Smooth muscle cell (in vitro differentiated cells): ENCODE results near the gene MGAT5B. TPM values are rescaled to one million over a fixed set of nuclear protein-coding genes. Genes with fewer than 3 reads are reported as not detected.

Experiments
- DNase-seq: peaks from one replicate; lab custom pipeline; 2025; ENCODE audit not compliant: unreplicated experiment; lab: John Stamatoyannopoulos, UW
- H2AFZ ChIP-seq: fragments of 200-600 bp; sonication (generic); 2 replicates; pipeline ENCODE4 v1.6.0; 2016; ENCODE audit warnings: antibody characterized with exemption, low read depth, mild to moderate bottlenecking
- H3F3A ChIP-seq: fragments of 200-600 bp; sonication (generic); 2 replicates; pipeline ENCODE4 v1.6.0; 2017; ENCODE audit warnings: antibody characterized with exemption, low read depth
- H3K27ac ChIP-seq: fragments of 200-600 bp; sonication (generic); 2 replicates; pipeline ENCODE4 v1.5.1; 2016; ENCODE audit warnings: low read depth, mild to moderate bottlenecking
- H3K27me3 ChIP-seq: fragments of 200-600 bp; sonication (generic); 2 replicates; pipeline ENCODE4 v1.6.1; 2016; ENCODE audit warnings: low read depth, mild to moderate bottlenecking
- H3K36me3 ChIP-seq: fragments of 200-600 bp; sonication (generic); 2 replicates; pipeline ENCODE4 v1.5.1; 2016; ENCODE audit warnings: low read depth
- H3K4me1 ChIP-seq: fragments of 200-600 bp; sonication (generic); 2 replicates; pipeline ENCODE4 v1.5.1; 2016; ENCODE audit warnings: low read depth
- H3K4me2 ChIP-seq: fragments of 200-600 bp; sonication (generic); 2 replicates; pipeline ENCODE4 v1.6.0; 2016; ENCODE audit warnings: mild to moderate bottlenecking
- H3K4me3 ChIP-seq: fragments of 200-600 bp; sonication (generic); 2 replicates; pipeline ENCODE4 v1.5.1; 2016; ENCODE audit warnings: mild to moderate bottlenecking
- H3K79me2 ChIP-seq: fragments of 200-600 bp; sonication (generic); 2 replicates; pipeline ENCODE4 v1.6.0; 2016; ENCODE audit warnings: low read depth, mild to moderate bottlenecking
- H3K9ac ChIP-seq: fragments of 200-600 bp; sonication (generic); 2 replicates; pipeline ENCODE4 v1.6.0; 2016; ENCODE audit warnings: low read depth
- H3K9me3 ChIP-seq: fragments of 200-600 bp; sonication (generic); replicated peaks from 2 replicates; pipeline ENCODE4 v1.5.1; 2016; ENCODE audit warnings: low read depth
- H4K20me1 ChIP-seq: fragments of 200-600 bp; sonication (generic); 2 replicates; pipeline ENCODE4 v1.6.0; 2016; ENCODE audit warnings: low read depth
- WGBS: methylation state at CpG from one replicate; pipeline ENCODE4 v1.1.7; 2016; ENCODE audit warnings: low lambda C conversion rate; 5-methylcytosine and 5-hydroxymethylcytosine counted together
- polyA plus RNA-seq: library from polyadenylated mRNA; unstranded; fragments of >200 nt; fragmentation: Nextera tagmentation; extraction: Ambion mirVana; gene quantifications from 2 replicates; pipeline ENCODE4 v1.2.1, GENCODE V29; 2016
- total RNA-seq: library from RNA; depleted of rRNA; stranded (reverse); fragments of >200 nt; gene quantifications from 2 replicates; pipeline ENCODE4 v1.2.3, GENCODE V29; 2014
- TF ChIP-seq, protein P1 (sequence below): fragments of 200-600 bp; sonication (generic); IDR thresholded peaks from 2 replicates; pipeline ENCODE4 v1.5.1; 2017; ENCODE audit warnings: borderline replicate concordance, mild to moderate bottlenecking, antibody characterized with exemption; ENCODE audit not compliant: insufficient read depth, poor library complexity, severe bottlenecking

Gene MGAT5B
- total and polyA plus RNA-seq, 2 experiments from 2014 or later, result 0.78 to 7.6 TPM

DNA sequence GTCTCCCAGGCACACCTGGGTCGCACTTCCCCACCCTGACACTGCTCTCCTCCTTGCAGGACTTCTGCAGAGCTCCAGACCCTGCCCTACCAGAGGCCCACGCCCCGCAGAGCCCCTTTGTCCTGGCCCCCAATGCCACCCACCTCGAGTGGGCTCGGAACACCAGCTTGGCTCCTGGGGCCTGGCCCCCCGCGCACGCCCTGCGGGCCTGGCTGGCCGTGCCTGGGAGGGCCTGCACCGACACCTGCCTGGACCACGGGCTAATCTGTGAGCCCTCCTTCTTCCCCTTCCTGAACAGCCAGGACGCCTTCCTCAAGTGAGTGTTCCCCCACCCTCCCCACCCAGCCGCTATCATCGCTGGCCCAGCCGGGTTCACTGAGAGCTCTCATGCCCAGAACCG is 79.6 kb downstream of the MGAT5B start:
- H4K20me1 ChIP-seq, result no peaks in the 10 kb centered on the region
- H3K27ac ChIP-seq, result no peak overlapping the region
- no peaks in the 10 kb centered on the region for H3K9me3 ChIP-seq
- TF ChIP-seq, protein P1, sequence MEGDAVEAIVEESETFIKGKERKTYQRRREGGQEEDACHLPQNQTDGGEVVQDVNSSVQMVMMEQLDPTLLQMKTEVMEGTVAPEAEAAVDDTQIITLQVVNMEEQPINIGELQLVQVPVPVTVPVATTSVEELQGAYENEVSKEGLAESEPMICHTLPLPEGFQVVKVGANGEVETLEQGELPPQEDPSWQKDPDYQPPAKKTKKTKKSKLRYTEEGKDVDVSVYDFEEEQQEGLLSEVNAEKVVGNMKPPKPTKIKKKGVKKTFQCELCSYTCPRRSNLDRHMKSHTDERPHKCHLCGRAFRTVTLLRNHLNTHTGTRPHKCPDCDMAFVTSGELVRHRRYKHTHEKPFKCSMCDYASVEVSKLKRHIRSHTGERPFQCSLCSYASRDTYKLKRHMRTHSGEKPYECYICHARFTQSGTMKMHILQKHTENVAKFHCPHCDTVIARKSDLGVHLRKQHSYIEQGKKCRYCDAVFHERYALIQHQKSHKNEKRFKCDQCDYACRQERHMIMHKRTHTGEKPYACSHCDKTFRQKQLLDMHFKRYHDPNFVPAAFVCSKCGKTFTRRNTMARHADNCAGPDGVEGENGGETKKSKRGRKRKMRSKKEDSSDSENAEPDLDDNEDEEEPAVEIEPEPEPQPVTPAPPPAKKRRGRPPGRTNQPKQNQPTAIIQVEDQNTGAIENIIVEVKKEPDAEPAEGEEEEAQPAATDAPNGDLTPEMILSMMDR, result no peak
- H3F3A ChIP-seq, result no peaks in the 10 kb centered on the region
- H2AFZ ChIP-seq, result no peak overlapping the region
- WGBS, result 97% methylated on average over 10 of the region's 17 CpGs
- no peak overlapping the region for H3K9ac ChIP-seq
- H3K4me3 ChIP-seq, result no peak overlapping the region
- H3K79me2 ChIP-seq, result no peaks in the 10 kb centered on the region
- no peak overlapping the region for H3K4me2 ChIP-seq
- no peaks in the 10 kb centered on the region for H3K36me3 ChIP-seq
- no peaks in the 10 kb centered on the region for H3K4me1 ChIP-seq
- H3K27me3 ChIP-seq, result no peaks in the 10 kb centered on the region
- DNase-seq, result no peak

DNA sequence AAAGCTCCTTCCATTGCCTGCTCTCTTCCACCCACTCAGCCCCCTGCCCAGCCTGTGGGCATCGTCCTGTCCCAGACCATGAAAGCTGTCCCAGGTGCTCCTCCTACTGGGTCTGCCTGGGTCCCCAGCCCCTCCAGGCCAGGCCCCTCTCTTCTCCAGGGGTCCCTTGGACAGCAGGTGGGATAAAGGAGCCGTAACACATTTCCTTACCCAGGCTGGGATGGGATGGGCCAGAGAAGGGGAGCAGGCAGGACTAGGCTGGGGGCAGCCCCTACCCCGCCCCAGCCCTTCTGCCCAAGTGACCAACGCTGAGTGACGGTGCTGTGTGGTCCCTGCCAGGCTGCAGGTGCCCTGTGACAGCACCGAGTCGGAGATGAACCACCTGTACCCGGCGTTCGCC is 80.1 kb downstream of the MGAT5B start:
- Histone ChIP-seq H3K9ac (no peak overlapping the region), H3K4me3 (no peak overlapping the region), H3K79me2 (no peaks in the 10 kb centered on the region), H3K27ac (no peak overlapping the region), H3K4me2 (no peak overlapping the region), H3K9me3 (no peaks in the 10 kb centered on the region), H3K4me1 (no peaks in the 10 kb centered on the region), H4K20me1 (no peaks in the 10 kb centered on the region), H3K27me3 (no peaks in the 10 kb centered on the region), H2AFZ (no peak overlapping the region), H3F3A (no peaks in the 10 kb centered on the region), H3K36me3 (no peaks in the 10 kb centered on the region)
- 98% methylated on average over 10 of the region's 10 CpGs for WGBS
- TF ChIP-seq, protein P1, result no peak
- no peak for DNase-seq

DNA sequence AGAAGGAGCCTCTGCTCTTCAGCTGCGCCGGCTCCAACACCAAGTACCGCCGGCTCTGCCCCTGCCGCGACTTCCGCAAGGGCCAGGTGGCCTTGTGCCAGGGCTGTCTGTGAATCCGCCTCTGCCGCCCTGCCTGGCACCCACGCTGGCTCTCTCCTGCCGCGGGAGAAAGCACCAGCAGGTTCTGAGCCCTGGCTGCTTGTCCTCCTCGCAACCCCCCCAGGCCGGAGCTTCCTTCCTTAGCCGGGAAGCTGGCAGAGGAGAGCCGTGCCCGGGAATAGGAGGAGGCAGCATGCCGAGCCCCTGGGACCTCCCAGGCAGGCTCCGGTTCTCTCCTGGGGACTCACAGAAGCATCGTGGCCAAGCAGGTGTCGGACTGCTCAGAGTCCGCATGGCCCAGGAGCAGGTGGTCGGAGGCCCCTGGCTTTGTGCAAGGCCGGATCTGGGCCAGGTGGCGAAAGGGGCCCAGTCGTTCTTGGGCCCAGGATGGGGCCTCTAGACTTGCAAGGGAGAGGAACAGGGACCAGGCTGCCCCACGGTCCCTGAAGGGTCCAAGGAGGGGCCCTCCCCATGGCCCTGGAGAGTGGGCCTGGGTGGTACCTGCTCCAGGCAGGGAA is 80.6 kb downstream of the MGAT5B start:
- Histone ChIP-seq H3K9ac (no peak overlapping the region), H3K27ac (no peak overlapping the region), H3K36me3 (no peaks in the 10 kb centered on the region), H3K27me3 (peaks cover 1% of the 10 kb centered on the region), H3K79me2 (no peaks in the 10 kb centered on the region), H4K20me1 (no peaks in the 10 kb centered on the region), H2AFZ (no peak overlapping the region), H3K9me3 (no peaks in the 10 kb centered on the region), H3F3A (no peaks in the 10 kb centered on the region), H3K4me3 (no peak overlapping the region), H3K4me1 (no peaks in the 10 kb centered on the region), H3K4me2 (no peak overlapping the region)
- no peak for DNase-seq
- 94% methylated on average over 25 of the region's 27 CpGs for WGBS
- TF ChIP-seq, protein P1, result no peak
